M059J (cell line): ENCODE results near the gene NPB. TPM values are rescaled to one million over a fixed set of nuclear protein-coding genes. Genes with fewer than 3 reads are reported as not detected.

Experiments
- DNase-seq: peaks from one replicate; pipeline ENCODE4 v3.0.0-alpha.2; 2012; ENCODE audit warnings: low read depth
- total RNA-seq: library from RNA; depleted of rRNA; stranded (reverse); fragments of >200 nt; shearing (Covaris generic); gene quantifications from 2 replicates; pipeline ENCODE4 v1.2.3, GENCODE V29; 2014

The NPB gene
- total RNA-seq, 1 experiment from 2014 or later: 0.44 TPM

DNA sequence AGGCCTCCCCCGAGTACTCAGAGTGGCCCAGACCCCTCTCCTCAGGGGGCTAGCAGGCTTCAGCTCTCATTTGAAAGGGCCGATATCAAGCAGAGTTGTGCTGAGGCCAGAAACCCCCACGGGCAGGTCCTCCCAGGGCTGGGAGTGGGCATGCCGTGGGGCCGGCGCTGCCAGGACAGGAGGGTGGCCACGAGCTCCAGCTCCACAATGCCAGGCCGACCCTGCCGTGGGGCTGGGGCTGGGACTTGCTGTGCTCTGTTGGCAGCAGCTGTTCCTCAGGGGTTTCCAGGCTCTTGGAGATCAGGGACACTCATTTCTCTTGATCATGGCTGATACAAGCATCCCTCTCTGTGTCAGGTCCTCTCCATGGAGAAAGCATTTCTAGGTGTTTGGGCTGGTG is 3.2 kb upstream of the NPB start:
- no peak for DNase-seq

DNA sequence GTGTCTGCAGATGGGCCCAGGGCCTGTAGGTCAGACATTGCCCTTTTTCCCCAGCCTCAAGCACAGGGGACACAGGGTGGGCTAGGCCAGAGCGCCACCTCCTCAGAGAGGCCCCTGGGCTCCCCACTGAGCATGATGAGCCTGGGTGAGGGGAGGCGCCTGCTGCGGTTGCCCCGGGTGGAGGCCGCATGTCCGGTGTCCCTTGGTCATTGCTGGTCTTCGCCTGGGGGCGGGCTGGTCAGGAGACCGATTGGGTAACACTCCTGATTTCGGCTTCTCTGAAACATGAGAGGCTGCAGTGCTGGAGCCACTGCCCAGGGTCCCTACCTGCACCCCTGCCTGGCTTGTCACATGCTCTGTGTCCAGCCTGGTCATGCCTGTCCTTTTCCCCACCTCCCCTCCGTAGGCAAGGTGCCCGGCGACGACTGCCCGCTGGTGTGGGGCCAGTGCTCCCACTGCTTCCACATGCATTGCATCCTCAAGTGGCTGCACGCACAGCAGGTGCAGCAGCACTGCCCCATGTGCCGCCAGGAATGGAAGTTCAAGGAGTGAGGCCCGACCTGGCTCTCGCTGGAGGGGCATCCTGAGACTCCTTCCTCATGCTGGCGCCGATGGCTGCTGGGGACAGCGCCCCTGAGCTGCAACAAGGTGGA is 2.4 kb upstream of the NPB start:
- no peak for DNase-seq

DNA sequence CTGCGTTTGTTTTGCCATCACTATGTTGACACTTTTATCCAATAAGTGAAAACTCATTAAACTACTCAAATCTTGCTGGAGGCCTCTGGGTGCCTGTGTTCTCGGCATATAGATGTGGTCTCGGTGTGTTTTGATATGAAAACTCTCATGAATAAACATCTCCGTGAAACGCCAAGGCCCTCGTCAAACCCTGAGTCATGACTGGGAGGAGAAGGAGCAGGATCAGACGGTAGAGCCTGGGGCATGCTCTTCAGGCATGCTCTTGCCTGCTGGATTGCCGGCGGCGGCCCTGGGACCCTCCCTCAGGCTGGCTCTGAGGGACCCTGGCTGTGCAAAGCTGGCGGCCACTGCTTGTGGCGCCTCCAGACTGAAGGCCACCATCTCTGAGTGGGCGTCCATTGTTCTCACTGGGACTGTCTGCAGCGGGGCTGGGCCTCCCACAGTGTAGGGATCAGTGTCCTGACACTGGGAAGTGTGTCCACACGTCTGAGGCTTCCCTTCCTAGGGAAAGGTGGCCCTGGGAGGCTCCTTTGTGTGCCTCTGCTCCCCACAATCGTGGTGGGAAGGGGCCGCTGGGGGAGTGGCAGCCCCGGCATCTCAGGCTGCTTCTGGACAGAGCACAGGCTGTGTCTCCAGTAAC is 1.7 kb upstream of the NPB start:
- peak; percentile 40 for DNase-seq

DNA sequence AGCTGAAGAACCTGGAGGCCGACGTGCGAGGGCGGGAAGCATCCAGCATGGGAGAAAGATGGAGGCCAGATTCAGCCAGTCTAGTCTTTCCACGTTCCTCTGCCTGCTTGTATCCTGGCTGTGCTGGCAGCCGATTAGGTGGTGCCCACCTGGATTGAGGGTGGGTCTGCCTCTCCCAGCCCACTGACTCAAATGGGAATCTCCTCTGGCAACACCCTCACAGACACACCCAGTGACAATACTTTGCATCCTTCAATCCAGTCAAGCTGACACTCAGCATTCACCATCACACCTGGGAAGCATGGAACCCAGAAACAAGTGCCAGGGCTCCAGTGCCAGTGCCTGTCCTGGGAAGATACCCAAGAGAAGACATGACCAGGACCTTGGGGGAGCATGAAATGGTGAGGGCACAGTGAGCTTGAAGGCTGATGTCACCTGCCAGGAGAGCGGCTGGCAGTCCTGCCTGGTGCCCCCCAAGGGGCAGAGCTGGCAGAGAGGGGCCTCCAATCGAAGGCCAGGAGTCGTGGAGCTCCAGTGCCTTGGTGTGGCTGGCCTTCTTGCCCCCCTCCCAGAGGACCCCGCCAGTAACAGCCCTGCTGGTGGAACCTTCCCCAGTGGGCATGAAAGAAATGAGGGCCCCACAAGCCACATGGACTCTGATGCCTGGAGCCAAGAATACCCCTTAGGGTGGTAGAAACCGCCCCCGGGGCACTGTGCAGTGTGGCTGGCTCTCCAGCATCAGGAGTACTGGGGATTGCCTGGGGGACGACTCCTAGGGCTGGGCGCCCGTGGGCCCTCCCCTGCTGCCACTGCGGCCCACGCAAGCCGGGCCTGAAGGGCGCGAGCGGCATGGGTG is 643 bp upstream of the NPB start:
- no peak for DNase-seq

DNA sequence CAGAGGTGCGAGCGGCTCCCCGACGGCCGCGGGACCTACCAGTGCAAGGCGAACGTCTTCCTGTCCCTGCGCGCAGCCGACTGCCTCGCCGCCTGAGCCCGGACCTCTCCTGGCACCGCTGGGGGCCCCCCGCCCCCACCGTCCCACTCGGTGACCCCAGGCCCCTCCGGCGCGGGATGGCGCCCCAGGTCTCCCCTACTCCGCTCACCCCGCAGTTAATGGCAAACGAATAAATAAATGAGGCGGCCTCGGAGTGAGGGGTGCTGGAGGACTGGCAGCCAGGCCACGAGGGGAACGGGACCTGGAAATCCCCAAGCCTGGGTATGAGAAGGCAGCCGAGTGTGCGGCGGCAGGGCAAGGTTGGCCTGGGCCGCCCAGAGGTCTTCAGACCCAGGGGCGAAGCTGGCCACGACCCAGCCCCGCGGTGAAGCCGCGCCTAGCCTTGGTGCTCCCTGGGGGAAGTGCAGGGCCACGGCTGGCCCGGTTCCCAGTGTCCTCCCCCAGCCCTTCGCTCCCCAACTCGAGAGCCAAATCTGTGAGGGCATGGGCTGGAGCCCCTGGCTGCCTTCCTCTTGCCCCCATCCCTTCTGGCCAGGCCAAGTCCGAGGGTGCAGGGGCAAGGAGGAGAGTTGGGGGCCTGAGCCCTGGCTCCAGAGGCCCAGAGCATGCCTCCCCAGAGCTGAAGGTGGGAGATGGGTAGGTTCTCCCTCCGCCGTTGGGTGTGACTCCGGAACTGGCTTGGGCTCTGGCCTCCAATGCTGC is 796 bp downstream of the NPB start:
- no peak for DNase-seq

DNA sequence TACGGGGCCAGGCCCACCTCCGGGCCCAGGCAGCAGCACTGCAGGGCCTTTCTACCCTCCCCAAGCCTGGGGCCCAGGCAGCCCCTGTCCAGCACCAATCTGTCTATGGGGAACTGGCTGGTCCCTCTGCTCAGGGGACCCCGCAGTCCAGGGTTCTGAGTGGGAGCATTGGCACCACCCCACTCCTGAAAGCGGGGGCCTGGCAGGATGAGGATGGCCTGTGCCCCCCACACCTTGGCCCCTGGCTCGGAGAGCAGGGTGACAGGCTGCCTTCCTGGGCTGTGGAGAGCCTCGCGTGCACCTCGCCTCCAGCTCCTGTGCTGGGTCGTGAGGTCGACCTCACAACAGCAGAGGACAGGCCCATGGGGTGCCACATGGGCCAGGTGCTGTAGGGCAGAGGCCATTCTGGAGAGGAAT is 1.4 kb downstream of the NPB start:
- no peak for DNase-seq

DNA sequence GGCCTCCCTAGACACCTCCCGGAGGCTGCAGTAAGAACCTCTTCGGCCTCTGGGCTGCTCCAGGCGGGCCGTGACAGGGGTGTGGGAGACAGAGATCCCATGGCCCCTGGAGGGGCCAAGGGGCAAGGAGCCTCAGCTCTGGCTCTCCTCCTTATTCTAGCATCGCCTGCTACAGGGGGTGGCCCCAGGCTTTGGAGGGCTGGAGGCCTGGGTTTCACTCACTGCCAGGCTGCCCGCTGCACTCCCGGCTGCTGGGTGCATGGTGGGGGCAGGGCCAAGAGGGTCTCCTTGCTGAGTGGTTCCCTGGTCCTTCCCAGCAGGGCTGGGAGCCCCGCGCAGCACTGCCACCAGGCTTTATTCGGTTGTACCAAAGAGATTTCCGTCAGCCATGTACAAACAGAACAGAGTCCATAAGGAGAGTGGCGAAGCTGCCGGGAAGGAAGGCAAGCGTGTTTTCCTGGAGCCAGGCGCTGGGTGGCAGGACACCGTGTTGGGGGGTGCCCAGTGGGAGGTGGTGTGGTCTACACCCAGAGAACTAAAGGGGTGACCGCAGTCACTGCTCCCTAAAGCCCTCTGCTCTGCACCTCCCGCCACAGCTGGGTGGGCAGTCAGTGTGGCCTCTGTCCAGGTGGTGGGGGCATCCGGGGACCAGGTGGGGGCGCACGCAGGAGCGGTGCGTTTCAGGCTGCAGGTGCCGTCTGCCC is 2.0 kb downstream of the NPB start:
- DNase-seq: no peak

DNA sequence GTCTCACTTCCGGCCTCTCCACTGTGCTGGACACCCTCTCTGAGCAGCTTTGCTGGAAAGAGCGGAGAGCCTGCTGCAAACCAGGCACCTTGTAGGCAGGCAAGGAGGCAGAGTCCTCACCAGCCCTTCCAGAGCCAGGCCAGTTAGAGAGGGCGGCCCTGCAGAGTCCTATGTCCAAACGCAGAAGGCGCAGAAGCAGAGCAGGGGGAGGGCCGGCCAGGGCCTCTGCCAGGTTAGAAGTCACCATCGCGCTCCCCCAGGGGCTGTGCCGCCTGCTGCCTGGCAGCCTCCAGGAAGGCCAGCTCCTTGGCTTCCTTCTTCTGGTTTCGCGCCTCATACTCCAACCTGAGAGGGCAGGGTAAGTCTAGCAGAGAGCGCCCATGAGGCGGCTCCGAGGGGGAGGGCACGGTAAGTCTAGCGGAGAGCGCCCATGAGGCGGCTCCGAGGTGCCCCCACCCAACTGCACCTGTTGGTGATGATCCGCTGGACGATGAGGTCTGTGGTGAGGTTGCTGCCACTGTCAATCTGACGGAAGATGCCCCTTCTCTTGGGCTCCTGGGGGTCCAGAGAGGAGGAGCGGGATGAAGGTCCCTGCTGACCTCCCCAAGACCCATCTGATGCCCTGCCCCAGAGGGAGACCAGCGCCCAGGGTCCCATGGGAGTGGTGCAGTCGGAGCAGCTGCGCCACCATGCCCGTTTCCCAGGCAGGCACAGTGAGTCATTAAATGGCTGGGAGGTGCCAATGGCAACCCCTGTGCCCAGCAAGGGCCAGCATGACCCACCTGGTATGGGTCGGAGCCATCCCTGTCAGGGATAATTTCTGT is 2.8 kb downstream of the NPB start:
- no peak for DNase-seq

DNA sequence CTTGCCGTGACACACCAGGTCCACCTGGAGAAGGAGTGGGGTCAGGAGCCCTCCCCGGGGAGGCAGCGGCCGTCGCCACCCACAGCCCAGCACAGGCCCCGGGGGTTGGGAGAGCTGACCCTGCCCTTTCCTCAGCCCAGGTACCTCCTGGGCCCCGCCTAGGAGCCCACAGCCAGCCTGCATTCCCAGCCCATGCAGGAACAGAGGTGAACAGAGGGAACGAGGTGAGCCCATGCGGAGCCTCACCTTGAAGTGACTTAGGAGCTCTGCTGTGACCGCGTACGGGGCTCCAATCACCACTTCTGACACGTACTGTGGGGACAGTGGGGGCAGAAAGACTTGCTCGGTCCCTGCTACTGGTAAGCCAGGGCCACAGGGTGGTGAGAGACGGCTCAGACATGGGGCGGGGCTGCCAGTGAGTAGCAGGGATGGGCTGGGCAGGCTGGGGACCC is 3.4 kb downstream of the NPB start:
- DNase-seq: no peak

DNA sequence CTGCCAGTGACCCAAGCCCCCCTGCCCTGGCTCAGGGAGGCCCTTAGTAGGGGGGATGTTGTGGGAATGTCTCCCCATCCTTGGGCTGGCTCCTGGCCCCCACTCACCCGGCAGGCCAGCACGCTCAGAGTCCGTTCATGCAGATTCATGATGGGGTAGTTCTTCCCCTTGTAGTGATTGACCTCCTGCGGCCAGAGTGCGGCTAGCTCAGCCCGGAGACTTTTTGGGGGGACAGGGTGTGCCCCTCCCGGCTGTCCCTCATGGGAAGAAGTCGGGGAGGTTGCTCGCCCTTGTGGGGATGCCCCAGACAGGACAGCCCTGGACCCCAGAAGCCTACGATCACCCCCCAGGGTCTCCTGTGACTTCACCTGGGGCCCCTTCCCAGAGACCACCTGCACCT is 4.0 kb downstream of the NPB start:
- DNase-seq: no peak

DNA sequence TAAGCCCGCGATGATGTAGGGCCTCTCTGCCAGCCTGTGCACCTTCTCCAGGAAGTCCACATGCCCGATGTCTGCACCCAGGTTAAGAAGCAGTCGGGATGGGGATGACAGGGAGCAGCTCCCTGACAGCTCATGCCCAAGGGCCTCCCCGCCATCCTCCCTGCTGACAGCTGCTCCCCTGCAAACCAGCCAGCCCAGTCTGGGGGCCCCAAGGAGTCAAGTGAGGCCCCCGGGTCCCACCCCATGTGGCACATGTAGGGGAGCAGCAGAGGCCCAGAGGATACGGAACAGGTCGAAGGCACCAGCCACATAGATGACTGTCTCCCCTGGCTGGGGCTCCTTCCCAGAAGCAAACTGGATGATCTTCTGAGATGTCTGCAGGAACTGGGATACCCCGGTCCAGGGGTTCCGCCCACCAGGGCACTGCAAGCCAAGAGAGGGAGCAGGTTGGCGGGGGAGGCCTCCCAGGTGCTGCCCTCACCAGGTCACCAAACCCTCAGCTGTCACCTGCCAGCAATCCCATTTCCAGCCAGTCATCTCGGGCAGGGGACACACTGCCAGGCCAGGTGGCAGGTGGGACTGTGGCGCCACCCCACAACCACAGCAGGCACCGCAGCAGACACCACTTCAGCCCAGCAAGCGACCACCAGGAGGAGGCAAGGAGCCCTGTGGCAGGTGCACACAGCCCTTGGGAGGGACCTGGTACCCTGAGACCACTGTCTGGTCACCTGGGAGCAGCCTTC is 4.6 kb downstream of the NPB start:
- DNase-seq: no peak

DNA sequence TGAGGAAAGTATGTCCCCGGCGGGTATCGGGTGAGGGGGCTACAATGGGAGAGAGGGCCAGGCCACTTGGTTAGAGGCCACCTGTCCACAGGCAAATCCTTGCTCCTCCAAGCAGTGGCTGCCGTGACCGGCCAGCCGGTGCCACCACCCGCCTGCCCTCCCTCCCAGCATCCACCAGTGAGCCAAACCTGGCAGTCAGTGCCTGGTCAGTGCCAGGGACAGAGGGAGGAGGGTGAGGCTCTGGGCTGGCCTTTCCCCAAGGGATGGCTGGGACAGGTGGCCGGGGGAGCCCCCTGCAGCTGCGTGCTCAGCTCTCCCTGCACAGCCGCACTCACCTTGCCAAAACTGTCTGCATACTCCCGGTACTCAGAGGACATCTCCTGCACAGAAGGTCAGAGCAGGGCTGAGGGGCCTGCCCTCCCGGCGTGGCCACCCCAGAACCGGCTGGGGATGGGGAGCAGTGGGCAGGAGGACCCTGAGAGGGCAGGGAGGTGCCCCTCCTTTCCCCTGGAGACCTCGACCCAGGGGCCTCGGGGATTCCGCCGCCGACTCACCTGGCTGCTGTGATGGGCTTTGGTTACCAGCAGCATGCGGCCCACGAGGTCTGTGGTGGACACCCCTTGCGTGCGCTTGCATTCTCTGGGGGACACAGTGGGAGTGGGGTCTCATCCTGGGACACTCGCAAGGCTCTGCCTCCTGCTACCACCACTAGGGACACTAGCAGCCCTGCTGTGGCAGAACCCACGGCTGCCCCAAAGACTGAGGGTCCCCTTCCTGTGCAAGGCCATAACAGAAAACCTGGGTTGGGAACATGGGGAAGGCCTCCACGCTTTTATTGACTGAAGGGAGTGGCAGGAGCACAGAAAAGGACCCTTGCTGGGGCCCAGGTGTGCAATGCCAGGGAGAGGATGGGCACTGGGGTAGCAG is 5.4 kb downstream of the NPB start:
- no peak for DNase-seq

DNA sequence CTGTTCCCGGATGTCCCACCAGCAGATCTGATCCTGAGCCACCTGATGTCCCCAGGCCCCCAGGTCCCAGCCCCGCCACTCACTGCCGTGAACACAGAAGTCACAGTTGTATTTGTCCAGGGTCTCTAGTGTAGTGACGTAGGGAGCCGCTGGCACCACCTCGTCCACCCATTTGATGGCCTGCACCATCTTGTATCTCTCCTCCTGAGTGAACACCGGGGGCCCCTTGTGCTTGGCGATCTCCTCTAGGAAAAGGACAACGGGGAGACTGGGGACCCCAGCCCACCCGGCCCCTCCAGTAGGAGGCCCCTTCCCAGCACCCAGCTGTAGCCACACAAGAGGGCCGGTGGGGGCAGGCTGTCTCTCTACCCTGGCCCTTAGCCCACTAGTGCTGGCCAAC is 6.8 kb downstream of the NPB start:
- DNase-seq: no peak

DNA sequence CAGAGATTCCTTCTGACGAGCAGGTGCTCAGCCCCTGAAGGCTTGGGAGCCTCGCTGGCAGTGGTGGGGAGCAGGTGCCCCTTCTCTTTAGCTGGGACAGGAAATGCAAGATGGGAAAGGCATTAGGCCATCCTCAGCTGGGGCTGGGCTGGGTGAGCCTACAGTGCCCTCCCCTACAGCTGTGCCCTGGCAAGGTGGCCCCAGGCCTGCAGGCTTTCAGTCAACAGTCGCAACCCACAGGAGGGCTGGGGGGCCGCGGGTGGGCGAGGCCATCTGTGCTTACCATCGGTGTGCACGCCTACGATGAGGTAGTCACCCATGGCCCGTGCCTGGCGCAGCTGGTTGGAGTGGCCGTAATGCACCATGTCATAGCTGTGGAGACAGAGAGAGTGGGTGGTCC is 7.2 kb downstream of the NPB start:
- DNase-seq: no peak

DNA sequence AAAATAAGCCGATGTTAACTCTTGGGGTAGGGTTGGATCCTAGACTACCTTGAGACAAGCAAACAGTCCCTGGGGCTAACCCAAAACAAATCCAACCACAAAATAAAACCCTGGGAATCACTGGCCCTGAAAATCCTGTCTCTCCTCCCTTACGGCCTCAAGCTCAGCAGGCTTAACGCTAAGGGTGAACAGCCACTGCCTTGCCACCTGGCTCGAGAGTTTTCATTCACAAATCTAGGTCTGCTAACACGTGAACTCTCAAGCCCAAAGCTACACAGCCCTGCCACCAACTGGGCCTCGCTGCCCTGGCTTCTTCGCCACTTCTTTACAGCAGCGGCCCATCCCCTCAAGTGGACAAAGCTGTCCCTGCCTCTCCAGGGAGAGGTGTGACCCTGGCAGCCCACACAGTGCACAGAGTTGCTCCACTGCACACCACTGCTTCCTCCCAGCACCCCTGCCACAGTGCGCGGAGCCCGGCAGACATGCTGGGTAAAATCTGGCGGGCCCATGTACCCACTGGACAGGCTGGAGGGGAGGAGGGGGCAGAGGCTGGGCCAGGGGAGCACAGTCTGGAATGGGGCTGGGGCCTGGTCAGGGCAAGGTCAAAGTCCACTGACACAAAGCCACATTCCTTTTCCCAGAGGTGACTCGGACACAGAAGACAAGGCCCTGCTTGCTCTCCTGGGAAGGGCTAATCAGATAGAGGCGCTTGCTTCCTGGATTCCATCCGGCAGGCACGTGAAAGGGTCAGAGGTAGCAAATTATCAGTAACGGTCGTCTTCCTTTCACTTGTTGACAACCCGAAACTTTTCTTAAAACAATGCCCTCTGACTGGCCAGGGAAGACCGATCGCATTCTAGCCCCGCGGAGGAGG is 8.2 kb downstream of the NPB start:
- peak; percentile 25 for DNase-seq

DNA sequence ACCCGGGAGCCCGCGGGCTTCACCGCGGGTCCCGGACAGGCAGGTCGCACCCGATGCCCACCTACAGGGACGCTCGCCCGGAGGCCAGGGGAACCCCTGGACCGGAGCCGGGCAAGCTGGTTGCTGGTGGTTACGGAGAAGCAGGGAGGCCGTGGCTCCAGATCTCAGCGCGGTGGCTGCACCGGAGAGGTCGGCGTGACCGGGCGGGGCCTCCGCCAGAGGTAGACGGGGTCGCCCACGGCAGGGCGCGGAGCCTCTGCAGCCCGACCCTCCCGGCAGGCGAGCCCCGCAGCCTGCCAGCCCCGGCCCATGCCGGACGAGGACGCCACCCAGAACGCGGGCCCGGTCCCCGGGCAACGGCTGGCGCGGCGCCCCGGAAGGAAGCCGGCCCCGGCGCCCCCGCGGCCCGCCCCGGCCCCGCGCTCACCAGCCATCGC is 8.8 kb downstream of the NPB start:
- no peak for DNase-seq

DNA sequence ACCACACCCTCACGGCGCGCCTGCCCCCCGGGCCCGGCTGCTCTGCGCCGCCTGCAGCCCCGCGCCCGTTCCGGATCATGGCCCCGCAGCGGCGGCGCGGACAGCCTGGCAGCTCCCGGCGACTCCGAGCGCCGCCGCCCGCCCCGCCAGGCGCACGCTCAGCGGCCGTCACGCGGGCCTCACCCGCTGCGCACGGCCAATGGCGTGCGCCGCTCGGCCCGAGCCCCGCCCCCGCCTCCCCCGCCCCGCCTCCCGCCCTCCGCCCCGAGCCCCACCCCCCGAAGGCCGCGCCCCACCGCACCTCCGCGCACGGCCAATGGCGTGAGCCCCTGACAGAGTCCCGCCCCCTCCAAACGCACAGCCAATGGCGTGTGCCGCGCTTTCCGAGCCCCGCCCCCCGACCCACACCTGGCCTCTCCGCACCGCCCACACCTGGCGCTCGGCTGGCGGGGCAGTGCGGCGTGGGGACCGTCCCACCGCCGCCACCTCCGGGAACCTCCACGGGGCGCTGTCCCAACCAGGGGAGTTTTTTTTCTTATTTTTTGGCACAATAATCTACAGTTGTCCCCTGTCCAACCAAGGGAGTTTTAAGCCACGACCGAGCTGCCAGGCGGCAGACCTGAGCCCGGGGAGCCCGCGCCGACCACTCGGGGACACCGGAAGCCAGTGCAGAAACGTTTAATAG is 9.4 kb downstream of the NPB start, which contains the start of gene PCYT2:
Gene PCYT2, minus strand, starts transcription at position 123 of the 685 bp plus-strand sequence. Its CDS starts 44 bp downstream, at position 79.
- DNase-seq: peak; percentile 74
